Esophagus squamous epithelium (tissue), 4 donors: Measurements from ENCODE around the gene F5.

Source experiments
- CTCF ChIP-seq, 6 experiments: fragments of 450-650 bp in 4 of 6; fragments of 200-600 bp in 2 of 6; sonication (generic) in 2 of 6; IDR thresholded peaks; one replicate each; pipeline ENCODE4 v1.5.1; 2016 to 2019; ENCODE audit warnings: antibody characterized with exemption in 6 of 6, mild to moderate bottlenecking in 4 of 6, moderate library complexity in 4 of 6
- POLR2A ChIP-seq, 4 donors: fragments of 450-650 bp; IDR thresholded peaks; one replicate each; pipeline ENCODE4 v1.6.1; 2017; ENCODE audit warnings: antibody characterized with exemption in 4 of 4, mild to moderate bottlenecking in 4 of 4, moderate library complexity in 3 of 4

- TF ChIP-seq CTCF (IDR thresholded peaks at IDR 0.05) (no peak), POLR2A (IDR thresholded peaks at IDR 0.05) (no peak)
Measured at GRCh38 chr1:169634145-169634544, 47.9 kb upstream of the F5 start.
